ENCODE data around the gene BMI1.

BMI1 gene

GRCh38 chr10:22368981-22369380 is 48.1 kb downstream of the BMI1 start:
- DNase-seq: no peak

- no peak for DNase-seq
Observed at GRCh38 chr10:22369434-22370072, 48.7 kb downstream of the BMI1 start.

GRCh38 chr10:22370320-22370719 is 49.4 kb downstream of the BMI1 start:
- no peak for DNase-seq

GRCh38 chr10:22372298-22372697 is 51.4 kb downstream of the BMI1 start:
- DNase-seq: no peak

- DNase-seq: no peak
Observed at GRCh38 chr10:22372917-22373316, 52.0 kb downstream of the BMI1 start.

- DNase-seq: no peak
Observed at GRCh38 chr10:22374489-22375126, 53.7 kb downstream of the BMI1 start.

GRCh38 chr10:22379059-22379458 is 58.2 kb downstream of the BMI1 start:
- DNase-seq: no peak
